Neutrophil (primary cell): ENCODE measurements around the gene SERPINB10.

ENCODE experiments used
- H3K27ac ChIP-seq: fragments of 200-600 bp; sonication (generic); 2 replicates; pipeline ENCODE4 v1.5.1; 2016; ENCODE audit warnings: mild to moderate bottlenecking, moderate library complexity
- H3K27me3 ChIP-seq: fragments of 200-600 bp; sonication (generic); 2 replicates; pipeline ENCODE4 v1.6.0; 2016; ENCODE audit warnings: mild to moderate bottlenecking
- H3K36me3 ChIP-seq: fragments of 200-600 bp; sonication (generic); 2 replicates; pipeline ENCODE4 v1.5.1; 2017
- H3K4me1 ChIP-seq, 2 experiments: fragments of 200-600 bp in 1 of 2; sonication (generic) in 1 of 2; 1 replicate in 1 of 2; 2 replicates in 1 of 2; pipeline versions ENCODE4 v1.5.1 to v1.6.1; 2013 to 2016; ENCODE audit warnings: low read depth in 1 of 2, low read length in 1 of 2, mild to moderate bottlenecking in 1 of 2, moderate library complexity in 1 of 2; ENCODE audit not compliant: control insufficient read depth in 1 of 2, insufficient read depth in 1 of 2
- H3K4me3 ChIP-seq, 2 experiments: fragments of 200-600 bp in 1 of 2; sonication (generic) in 1 of 2; 1 replicate in 1 of 2; 2 replicates in 1 of 2; pipeline ENCODE4 v1.5.1; 2013 to 2016; ENCODE audit warnings: low read depth in 1 of 2, low read length in 1 of 2, mild to moderate bottlenecking in 1 of 2, moderate library complexity in 1 of 2
- H3K9me3 ChIP-seq: fragments of 200-600 bp; sonication (generic); 2 replicates; pipeline ENCODE4 v1.5.1; 2016
- CTCF ChIP-seq: fragments of 200-600 bp; sonication (generic); IDR thresholded peaks from 2 replicates; pipeline ENCODE4 v1.5.1; 2016; ENCODE audit warnings: antibody characterized with exemption

The SERPINB10 gene

GRCh38 chr18:63960891-63961290, 53.1 kb downstream of the SERPINB10 start:
- peaks cover 0 to 7% of the 10 kb centered on the region in 2 experiments for H3K4me1 ChIP-seq
- H3K9me3 ChIP-seq, result no peaks in the 10 kb centered on the region
- H3K4me3 ChIP-seq, result no peak overlapping the region
- no peak for TF ChIP-seq CTCF
- H3K36me3 ChIP-seq, result no peaks in the 10 kb centered on the region
- H3K27me3 ChIP-seq, result no peaks in the 10 kb centered on the region
- no peak overlapping the region for H3K27ac ChIP-seq

- H3K36me3 ChIP-seq, result no peaks in the 10 kb centered on the region
- no peaks in the 10 kb centered on the region for H3K27me3 ChIP-seq
- no peaks in the 10 kb centered on the region for H3K9me3 ChIP-seq
- no peak overlapping the region for H3K27ac ChIP-seq
- H3K4me1 ChIP-seq, result peaks cover 0 to 7% of the 10 kb centered on the region in 2 experiments
- H3K4me3 ChIP-seq, result no peak overlapping the region
- TF ChIP-seq CTCF, result no peak
Measured at GRCh38 chr18:63961435-63961980, 53.8 kb downstream of the SERPINB10 start.

- TF ChIP-seq CTCF, result no peak
- Histone ChIP-seq H3K4me1 (peaks cover 0 to 7% of the 10 kb centered on the region in 2 experiments), H3K9me3 (no peaks in the 10 kb centered on the region), H3K27ac (no peak overlapping the region), H3K36me3 (no peaks in the 10 kb centered on the region), H3K27me3 (no peaks in the 10 kb centered on the region), H3K4me3 (no peak overlapping the region)
Measured at GRCh38 chr18:63962137-63962536, 54.4 kb downstream of the SERPINB10 start.

GRCh38 chr18:63963615-63964256, 56.0 kb downstream of the SERPINB10 start:
- no peak overlapping the region for H3K27ac ChIP-seq
- H3K27me3 ChIP-seq, result no peaks in the 10 kb centered on the region
- H3K4me3 ChIP-seq, result no peak overlapping the region
- H3K9me3 ChIP-seq, result no peaks in the 10 kb centered on the region
- H3K36me3 ChIP-seq, result no peaks in the 10 kb centered on the region
- peaks cover 0 to 7% of the 10 kb centered on the region in 2 experiments for H3K4me1 ChIP-seq
- peak; percentile 60 for TF ChIP-seq CTCF

- no peaks in the 10 kb centered on the region for H3K36me3 ChIP-seq
- TF ChIP-seq CTCF, result no peak
- peaks cover 7 to 12% of the 10 kb centered on the region in 2 experiments for H3K4me1 ChIP-seq
- H3K9me3 ChIP-seq, result no peaks in the 10 kb centered on the region
- no peak overlapping the region for H3K4me3 ChIP-seq
- no peak overlapping the region for H3K27ac ChIP-seq
- H3K27me3 ChIP-seq, result no peaks in the 10 kb centered on the region
Measured at GRCh38 chr18:63964908-63965307, 57.1 kb downstream of the SERPINB10 start.
